Fibroblast of skin of right biceps (primary cell): Measurements from ENCODE around the gene HAUS5.

ENCODE experiments used
- DNase-seq: peaks from one replicate; pipeline ENCODE4 v3.0.0-alpha.2; 2013

HAUS5 gene

GRCh38 chr19:35608251-35608650, 4.3 kb upstream of the HAUS5 start:
- DNase-seq: no peak

GRCh38 chr19:35609851-35610353, 2.6 kb upstream of the HAUS5 start:
- no peak for DNase-seq

GRCh38 chr19:35612224-35612558, 344 bp upstream of the HAUS5 start:
- no peak for DNase-seq

GRCh38 chr19:35613574-35613973, 1.0 kb downstream of the HAUS5 start:
- DNase-seq: no peak

- no peak for DNase-seq
Observed at GRCh38 chr19:35615036-35615435, 2.5 kb downstream of the HAUS5 start.

- DNase-seq: no peak
Observed at GRCh38 chr19:35618857-35619256, 6.3 kb downstream of the HAUS5 start.

GRCh38 chr19:35619290-35619923, 6.9 kb downstream of the HAUS5 start:
- no peak for DNase-seq

- DNase-seq: no peak
Observed at GRCh38 chr19:35620001-35620400, 7.5 kb downstream of the HAUS5 start.

GRCh38 chr19:35621708-35622107, 9.2 kb downstream of the HAUS5 start:
- DNase-seq: no peak

GRCh38 chr19:35622750-35623149, 10.2 kb downstream of the HAUS5 start:
- no peak for DNase-seq

GRCh38 chr19:35623327-35624010, 10.9 kb downstream of the HAUS5 start:
- DNase-seq: no peak

GRCh38 chr19:35628264-35628564, 15.7 kb downstream of the HAUS5 start:
- no peak for DNase-seq

- DNase-seq: peak; percentile 100
Observed at GRCh38 chr19:35628565-35629331, 16.2 kb downstream of the HAUS5 start, which contains the start of gene RBM42. RBM42 (plus strand) TSS chr19:35629036; CDS start chr19:35629154, 118 bp downstream.

- no peak for DNase-seq
Observed at GRCh38 chr19:35629332-35629633, 16.7 kb downstream of the HAUS5 start.

GRCh38 chr19:35633727-35634440, 21.3 kb downstream of the HAUS5 start:
- DNase-seq: no peak

- DNase-seq: no peak
Observed at GRCh38 chr19:35636651-35637050, 24.1 kb downstream of the HAUS5 start.

GRCh38 chr19:35637165-35637564, 24.6 kb downstream of the HAUS5 start:
- no peak for DNase-seq

- no peak for DNase-seq
Observed at GRCh38 chr19:35639321-35639639, 26.7 kb downstream of the HAUS5 start.

GRCh38 chr19:35639863-35640262, 27.3 kb downstream of the HAUS5 start:
- no peak for DNase-seq

- DNase-seq: peak; percentile 59
Observed at GRCh38 chr19:35641515-35642151, 29.1 kb downstream of the HAUS5 start, which contains the start of gene ETV2. ETV2 (plus strand) TSS chr19:35641745; CDS start chr19:35642461, 716 bp downstream.

- DNase-seq: no peak
Observed at GRCh38 chr19:35642312-35642711, 29.8 kb downstream of the HAUS5 start.

- DNase-seq: no peak
Observed at GRCh38 chr19:35642798-35643254, 30.3 kb downstream of the HAUS5 start.
